GM12891 (cell line): ENCODE data around the gene FASN.

Source experiments
- PAX5 ChIP-seq: IDR thresholded peaks from 2 replicates; pipeline ENCODE4 v1.6.1; 2011; ENCODE audit warnings: low read length, moderate library complexity, mild to moderate bottlenecking; ENCODE audit not compliant: insufficient read depth, severe bottlenecking
- POLR2A ChIP-seq: IDR thresholded peaks from 2 replicates; pipeline ENCODE4 v1.6.1; 2011; ENCODE audit warnings: low read depth, low read length, control low read depth
- POLR2AphosphoS5 ChIP-seq: IDR thresholded peaks from 2 replicates; pipeline ENCODE4 v1.6.1; 2011; ENCODE audit warnings: low read depth, low read length, control low read depth
- POU2F2 ChIP-seq: IDR thresholded peaks from 2 replicates; pipeline ENCODE4 v1.6.1; 2011; ENCODE audit warnings: low read depth, mild to moderate bottlenecking, control low read depth, low read length, moderate library complexity
- SPI1 ChIP-seq: IDR thresholded peaks from 2 replicates; pipeline ENCODE4 v1.6.1; 2011; ENCODE audit warnings: low read depth, low read length, control low read depth
- TAF1 ChIP-seq: IDR thresholded peaks from 2 replicates; pipeline ENCODE4 v1.6.1; 2011; ENCODE audit warnings: low read depth, low read length, control low read depth

GRCh38 chr17:82050152-82050760 is 47.8 kb downstream of the FASN start:
- TF ChIP-seq POLR2A (no peak), POLR2AphosphoS5 (no peak), TAF1 (no peak), SPI1 (no peak), POU2F2 (no peak), PAX5 (no peak)
